Measurements from ENCODE around the gene SLC1A2.

SLC1A2 gene

DNA sequence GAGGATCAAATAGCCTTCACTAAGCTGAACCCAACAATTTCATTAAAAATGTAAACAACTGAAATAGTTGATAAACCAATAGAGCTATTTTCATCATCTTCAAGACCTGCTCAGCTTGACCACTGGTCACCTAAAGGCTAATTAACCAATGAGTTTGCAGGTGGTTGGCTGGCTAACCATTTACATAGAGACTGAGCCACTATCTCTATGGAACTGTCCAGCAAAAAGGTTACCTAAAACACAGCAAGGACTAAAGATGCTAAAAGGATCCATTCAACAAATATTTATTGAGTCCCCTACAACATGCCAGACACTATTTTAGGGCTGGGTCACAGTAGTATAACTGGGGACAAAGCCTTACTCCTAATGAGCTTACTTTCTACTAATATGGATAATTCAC is 156.6 kb downstream of the SLC1A2 start:
- no peak for DNase-seq

DNA sequence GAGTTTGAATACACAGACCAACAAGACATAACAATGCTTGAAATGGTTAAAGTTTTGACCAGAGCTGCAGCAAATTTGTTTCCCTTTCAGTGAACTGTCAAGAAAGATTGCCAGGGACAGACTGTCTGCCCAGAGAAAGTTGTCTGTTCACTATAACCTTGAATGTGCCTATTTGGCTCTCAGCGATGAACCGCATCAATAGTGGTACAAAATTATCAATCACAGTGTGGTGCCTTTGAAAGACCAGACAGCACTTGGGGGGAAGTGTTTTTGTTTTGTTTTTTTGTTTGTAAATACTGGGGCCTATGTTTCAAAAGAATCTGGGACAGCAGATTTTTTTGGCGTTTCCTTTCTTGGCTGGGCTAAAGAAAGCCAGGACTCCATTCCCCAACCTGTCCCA is 157.3 kb downstream of the SLC1A2 start:
- DNase-seq, result no peak

- DNase-seq, result no peak
Measured at GRCh38 chr11:35261197-35261596, 158.2 kb downstream of the SLC1A2 start.

GRCh38 chr11:35260342-35260985 is 158.9 kb downstream of the SLC1A2 start:
- peak; percentile 44 for DNase-seq

DNA sequence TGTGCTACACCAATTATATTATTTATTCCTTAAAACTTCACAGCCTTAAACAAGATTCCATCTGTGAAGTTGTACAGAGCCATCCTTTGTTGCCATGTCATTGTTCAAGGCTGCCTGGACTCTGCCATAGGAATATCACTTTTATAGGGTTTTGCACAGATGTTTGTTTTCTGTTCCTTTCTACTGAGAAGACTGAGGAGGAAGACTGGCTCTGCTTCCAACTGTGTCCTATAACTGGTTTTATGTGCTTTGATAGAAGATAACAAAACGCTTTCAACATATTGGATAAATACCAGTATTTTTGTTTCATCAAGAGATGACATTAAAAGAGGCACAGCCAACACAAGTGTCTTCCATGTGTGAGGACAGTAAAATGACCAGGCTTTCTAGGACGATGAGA is 159.8 kb downstream of the SLC1A2 start:
- no peak for DNase-seq

- DNase-seq, result no peak
Measured at GRCh38 chr11:35257281-35257680, 162.1 kb downstream of the SLC1A2 start.

- DNase-seq, result no peak
Measured at GRCh38 chr11:35256296-35256695, 163.1 kb downstream of the SLC1A2 start.

GRCh38 chr11:35255514-35255913 is 163.8 kb downstream of the SLC1A2 start:
- DNase-seq, result no peak

DNA sequence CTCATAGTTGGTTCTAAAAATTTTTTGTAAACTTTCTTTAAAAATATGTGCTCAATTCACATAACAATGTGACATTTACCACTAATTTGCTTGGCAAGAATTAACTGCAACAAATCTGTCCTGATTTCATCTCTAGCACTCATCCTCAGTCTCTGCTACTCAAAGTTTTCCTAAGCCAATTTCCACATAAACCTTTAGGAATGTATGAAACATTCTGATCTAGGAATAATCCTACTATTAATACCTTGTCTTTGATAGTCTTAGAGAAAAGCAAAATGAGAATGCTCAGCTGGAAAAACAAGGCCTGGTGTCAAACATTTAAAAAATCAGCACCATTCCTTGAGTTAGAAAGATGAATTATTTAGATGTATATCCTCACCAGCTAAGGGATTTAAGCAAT is 166.1 kb downstream of the SLC1A2 start:
- no peak for DNase-seq

GRCh38 chr11:35250621-35251020 is 168.7 kb downstream of the SLC1A2 start:
- DNase-seq, result no peak

DNA sequence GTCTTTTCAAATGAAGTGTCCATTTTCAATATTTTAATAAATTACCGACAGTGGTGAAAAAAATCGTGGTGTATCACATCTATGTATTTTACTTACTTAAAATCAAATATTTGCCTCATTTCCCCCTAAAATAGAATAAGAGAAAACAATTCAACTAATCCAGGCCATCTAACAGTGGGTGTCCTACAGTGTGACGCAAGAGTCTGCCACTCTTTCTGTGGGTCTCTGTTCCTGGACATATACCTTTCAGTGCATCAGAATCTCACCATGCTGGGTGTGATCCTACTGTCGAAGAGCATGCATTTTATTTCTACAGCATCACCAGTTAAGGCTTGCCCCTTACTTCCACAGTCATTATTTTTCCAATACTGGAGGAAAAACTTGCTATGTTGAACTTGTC is 169.2 kb downstream of the SLC1A2 start:
- no peak for DNase-seq

DNA sequence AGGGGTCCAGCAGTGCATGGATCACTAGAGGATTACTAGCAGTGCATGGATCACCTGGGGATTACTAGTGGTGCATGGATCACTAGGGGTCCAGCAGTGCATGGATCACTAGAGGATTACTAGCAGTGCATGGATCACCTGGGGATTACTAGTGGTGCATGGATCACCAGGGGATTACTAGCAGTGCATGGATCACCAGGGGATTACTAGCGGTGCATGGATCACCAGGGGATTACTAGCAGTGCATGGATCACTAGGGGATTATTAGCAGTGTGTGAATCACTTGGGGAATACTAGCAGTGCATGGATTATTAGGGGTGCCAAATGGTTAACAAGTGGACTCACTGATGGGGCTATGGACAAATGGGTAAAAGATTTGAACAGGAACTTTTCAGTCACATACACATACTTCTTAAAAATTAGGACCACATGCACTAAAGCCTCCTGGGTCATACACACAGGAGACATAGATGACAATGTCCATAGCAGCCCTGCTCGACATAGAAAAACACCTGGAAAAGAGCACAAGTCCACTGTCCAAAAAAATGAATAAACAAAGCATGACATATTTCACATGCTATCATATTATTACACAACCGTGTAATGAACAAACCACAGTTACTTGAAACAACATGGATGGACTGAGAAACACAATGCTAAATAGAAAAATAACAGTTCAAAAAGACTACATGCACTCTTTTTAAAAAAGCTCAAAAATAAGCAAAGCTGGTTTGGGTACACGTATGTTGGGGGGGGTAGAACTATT is 170.6 kb downstream of the SLC1A2 start:
- DNase-seq, result no peak

GRCh38 chr11:35247863-35248262 is 171.5 kb downstream of the SLC1A2 start:
- no peak for DNase-seq

DNA sequence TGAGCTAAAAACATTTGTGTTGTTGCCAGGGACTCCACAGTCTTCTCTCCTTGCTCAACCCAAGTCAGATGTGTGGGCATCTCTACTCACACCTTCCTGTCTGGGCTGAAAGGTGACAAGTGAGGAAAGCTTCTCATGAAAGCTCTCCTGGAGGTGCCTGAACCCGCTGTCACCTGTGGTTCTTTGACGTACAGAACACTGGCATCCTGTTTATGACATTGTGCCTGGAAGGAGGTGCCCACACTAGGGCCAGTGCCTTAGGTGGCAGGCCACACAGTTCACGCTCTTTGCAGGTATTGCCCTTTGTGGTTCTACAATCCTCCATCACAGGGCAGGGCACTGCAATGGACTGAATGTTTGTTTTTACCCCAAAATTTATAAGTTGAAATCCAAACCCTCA is 171.9 kb downstream of the SLC1A2 start:
- no peak for DNase-seq

DNA sequence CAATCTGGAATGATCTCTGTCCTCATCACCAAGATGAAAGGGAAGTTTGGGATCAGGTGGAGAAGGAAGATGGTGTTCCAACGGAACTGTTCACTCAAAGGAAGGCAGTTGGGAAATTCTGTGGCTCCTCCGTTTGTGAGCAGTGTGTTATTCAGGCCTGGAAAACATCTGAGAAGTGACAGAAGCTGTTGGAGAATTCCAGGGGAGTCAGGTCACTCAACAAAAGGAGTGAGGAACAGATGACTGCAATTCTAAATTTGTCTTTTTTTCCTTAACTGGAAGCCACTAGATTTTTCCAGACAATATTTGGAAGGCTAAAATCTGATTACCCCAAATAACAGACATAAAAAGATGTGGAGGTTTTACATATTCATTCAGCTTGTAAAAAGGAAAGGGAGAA is 172.6 kb downstream of the SLC1A2 start:
- no peak for DNase-seq

GRCh38 chr11:35245786-35246185 is 173.6 kb downstream of the SLC1A2 start:
- no peak for DNase-seq

DNA sequence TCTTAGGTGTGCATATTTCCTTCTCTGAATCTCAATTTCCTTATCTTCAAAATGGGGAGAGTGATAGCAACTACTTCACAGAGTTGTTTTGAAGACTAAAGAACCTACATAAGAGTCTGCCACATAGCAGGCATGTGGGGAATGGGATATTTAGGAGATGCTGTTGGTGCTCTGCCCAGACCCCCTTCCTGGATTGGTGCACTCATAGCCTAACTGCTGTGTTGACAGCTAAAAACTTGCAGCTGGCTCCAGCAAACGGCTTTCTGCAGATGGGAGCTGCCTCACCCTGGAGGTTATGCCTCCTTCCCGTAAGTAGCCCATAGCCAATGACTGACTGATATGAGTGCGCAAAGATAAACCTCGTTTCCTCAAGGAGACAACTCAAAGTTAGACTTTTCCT is 174.3 kb downstream of the SLC1A2 start:
- DNase-seq, result no peak

DNA sequence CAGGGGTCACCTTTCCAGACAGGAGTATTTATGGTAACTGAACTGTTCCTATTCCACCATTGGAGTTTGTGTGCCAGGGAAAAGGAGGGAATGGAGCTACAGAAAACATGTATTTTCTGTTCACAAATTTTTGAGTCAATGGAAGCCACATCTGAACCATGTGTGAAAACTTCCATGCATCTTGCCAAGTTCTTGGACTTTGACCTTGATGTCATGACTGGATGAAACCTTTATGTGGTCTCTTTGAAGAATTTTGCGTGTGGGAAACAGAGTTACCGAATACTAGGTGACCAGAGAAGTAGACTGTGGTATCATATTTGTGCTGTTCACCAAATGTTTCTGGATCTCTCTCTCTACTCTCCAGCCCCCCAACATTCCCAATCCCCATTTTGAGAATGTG is 175.6 kb downstream of the SLC1A2 start:
- no peak for DNase-seq

GRCh38 chr11:35242412-35243242 is 176.7 kb downstream of the SLC1A2 start:
- no peak for DNase-seq

DNA sequence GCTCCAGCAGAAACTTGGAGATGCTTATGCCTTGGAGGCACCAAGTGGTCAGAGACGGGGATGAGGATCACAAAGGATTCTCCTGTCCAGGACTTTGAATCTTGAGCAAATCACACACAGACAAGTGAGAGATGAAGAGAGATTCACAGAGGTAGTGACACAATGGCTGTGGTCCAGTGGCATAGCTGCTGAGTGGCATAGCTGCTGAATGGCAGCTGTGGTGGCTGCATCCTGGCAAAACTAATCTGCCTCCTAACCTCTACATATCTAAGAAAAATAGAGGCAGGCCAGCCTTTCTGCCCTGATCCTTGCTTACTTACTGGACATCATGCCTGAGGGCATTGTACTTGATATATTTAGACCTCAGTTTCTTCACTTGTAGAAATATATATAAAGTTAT is 177.8 kb downstream of the SLC1A2 start:
- no peak for DNase-seq

- no peak for DNase-seq
Measured at GRCh38 chr11:35241083-35241482, 178.3 kb downstream of the SLC1A2 start.

DNA sequence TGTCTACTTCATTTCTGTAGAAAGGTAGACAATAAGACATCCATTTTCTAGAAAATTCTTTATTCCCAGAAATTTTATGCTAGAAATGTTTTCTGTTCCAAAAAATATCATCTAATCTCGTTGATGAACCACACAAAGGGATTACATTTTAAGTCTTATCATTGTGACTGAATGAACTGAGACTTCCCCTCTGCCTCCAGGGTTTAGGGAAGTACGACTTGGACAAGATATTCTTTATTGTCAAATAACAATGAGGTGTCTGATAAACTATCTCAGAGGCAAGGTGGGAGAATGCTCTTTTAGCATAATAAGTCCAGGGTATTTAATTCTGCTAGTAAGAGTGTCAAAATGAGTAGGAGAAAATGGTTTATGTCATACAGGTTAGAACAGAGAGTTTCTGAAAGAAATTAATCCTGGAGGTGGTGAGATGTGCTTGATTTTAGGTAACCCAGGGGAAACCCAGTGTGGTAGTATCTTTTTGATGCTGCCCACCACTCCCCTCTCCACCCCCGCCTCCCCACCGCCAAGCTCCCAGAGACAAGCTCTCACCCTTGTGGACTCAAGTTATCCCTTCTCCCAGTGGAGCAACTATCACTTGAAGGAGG is 179.8 kb downstream of the SLC1A2 start:
- DNase-seq, result no peak

DNA sequence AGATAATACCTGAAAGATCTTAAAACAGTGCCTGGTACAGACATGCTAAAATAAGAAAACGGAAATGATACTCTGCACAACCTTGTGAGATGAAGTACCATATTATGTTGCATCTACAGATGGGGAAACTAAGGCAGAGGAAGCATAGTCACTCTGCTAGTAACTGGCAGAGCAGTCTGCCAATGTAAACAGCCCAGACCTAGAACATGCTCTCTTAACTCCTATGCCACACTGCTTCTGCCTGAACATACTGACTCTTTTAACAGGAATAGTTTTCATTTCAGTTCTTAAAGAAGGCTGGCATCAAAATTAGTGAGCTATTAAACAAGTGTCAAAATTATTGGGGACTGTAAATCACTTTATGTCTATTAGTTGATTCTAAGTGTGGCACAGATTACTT is 180.5 kb downstream of the SLC1A2 start:
- DNase-seq, result no peak
